HG03097 (cell line): Measurements from ENCODE around the gene ABCG2.
"Not testable (repeated sequence)": the region's sequence is repeated elsewhere in the genome, so short reads cannot be mapped to it uniquely, and the experiment has no call there.

Experiments
- ATAC-seq: cut with Tn5 transposase; IDR thresholded peaks from one replicate; pipeline ENCODE4 v1.9.1; 2021; ENCODE audit not compliant: unreplicated experiment, low FRiP score

ABCG2 gene

DNA sequence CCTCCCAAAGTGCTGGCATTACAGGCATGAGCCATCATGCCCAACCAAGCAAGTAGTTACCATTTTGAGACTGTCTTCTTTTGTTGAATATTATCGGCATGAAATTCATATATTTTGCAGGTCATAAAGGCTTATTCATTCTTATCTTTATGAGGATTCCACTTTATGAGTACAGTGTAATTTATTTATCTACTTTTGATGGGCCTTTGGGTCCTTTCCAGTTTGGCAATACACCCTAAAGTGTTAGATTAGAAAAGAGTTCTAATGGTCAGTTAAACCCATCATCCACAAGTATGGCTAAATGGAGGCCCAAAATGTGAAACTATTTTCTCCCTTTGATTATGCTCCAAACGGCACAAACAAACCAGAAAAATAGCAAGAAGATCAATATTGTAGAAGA, 10.9 kb upstream of the ABCG2 start:
- no peak for ATAC-seq

DNA sequence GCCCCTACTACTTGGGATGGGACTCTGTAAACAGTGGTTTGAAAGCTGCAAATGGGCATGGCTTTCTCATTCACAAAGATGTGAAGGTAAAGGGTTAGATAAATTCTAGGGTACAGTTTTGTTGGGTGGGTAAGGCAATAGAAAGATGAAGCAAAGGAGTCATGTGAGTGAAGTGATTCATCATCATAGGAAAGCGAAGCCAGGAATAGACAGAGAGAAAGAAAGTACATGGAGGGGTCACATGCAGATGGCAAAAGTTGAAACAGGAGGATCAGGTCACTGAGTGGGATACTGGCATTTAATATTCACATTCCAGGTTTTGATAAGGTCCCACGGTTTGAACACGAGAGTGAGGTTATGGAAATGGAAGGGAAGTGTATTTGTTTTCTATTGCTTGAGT, 8.2 kb upstream of the ABCG2 start:
- ATAC-seq = no peak

DNA sequence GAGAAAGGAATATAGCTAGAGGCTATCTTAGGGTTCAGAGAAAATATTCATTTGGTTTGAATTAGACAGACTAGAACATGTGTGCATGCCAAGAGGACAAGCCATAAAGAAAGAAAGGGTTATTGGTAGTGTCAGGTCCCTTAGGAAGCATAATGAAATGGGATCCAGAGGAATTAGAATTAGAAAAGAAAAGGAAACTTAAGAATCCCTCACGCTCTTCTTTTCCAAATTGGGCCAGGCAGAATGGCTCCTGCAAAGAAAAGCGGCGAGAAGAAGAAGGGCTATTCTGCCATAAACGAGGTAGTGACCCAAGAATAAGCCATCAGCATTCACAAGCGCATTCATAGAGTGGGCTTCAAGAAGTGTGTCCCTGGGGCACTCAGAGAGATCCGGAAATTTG, 4.9 kb upstream of the ABCG2 start:
- ATAC-seq = no peak

DNA sequence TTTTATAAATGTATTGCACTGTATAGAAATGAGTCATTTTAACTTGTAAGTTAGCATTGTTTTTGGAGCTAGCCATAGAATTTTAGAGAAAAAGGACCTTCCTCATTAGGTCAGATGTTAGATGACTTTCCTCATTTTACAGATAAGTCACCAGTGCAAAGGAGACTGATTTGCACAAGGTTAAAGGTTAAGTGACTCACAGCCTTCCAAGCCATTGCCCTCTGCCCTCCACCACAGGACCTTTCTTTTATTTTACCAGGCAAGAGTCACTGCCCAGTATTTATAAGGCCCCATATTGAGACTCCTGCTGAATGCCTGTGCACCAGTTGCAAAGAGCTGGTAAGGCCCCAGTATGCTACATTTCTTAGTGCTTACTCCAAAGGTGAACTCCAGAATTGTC, 4.2 kb upstream of the ABCG2 start:
- no peak for ATAC-seq

DNA sequence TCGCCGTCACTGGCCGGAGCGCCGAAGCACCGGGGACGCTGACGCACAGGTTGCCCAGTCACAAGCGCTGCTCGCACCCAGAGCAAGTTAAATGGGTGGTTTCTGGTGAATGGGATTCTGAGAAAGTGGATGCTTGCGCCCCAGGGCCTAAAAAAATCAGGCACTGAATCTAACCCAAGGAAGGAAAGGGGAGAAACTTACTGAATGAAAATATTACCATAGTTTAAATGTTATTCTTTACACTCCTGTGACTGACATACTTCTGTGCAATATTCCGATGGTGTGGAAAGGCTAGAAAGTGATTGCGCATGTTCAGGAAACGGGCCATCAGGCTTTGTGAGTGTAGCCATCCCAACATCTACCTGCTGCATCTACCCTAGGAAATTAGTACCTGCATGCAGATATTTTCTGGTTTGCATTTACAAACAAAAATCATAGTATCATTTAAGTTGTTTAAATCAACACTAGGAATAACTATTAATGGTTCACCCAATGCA, 838 bp upstream of the ABCG2 start:
- no peak for ATAC-seq

DNA sequence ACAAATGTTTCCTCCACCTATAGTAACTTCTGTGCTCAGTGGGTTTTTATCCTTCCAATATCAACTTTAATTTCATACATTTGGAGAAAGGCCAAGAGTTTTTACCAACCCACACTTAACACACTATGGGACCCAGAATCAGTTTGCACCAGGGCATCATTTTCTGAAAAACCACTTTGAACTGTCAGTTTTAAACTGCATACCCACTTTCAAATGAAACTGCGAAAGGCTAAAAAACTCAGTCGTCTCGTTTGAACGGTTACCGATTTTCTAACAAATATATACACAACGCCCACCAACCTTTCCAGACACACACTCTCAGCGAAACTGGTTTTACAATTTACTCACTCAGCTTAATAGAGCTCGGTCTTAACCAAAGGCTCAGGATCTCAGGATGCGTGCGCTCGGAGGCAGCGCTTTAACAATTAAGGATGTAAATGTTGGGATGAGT, 376 bp downstream of the ABCG2 start:
- no peak for ATAC-seq

DNA sequence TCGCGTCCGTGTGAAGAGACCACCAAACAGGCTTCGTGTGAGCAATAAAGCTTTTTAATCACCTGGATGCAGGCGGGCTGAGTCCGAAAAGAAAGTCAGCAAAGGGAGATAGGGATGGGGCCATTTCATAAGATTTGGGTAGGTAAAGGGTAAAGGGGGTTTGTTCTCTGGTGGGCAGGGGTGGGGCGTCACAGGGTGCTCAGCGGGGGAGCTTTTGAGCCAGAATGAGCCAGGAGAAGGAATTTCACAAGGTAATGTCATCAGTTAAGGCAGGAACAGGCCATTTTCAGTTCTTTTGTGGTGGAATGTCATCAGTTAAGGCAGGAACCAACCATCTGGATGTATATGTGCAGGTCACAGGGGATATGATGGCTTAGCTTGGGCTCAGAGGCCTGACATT, 6.1 kb downstream of the ABCG2 start:
- not testable (repeated sequence) for ATAC-seq

DNA sequence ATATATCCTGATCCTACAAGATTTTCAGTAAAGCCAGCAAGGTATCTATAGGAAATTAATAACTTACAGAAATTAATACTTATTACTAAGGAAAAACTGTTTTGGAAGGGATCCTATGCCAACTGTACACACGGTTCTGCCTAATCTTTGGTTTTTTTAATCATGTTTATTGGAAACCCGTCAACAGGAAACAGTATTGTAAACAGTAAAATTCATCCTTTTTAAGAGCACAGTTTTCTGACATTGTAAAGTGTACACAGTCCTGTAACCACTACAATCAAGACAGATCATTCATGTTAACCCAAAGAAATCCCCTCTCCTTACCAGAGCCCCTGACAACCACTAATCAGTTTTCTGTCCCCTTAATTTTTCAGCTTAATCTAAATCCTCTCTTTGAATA, 9.9 kb downstream of the ABCG2 start:
- no peak for ATAC-seq

DNA sequence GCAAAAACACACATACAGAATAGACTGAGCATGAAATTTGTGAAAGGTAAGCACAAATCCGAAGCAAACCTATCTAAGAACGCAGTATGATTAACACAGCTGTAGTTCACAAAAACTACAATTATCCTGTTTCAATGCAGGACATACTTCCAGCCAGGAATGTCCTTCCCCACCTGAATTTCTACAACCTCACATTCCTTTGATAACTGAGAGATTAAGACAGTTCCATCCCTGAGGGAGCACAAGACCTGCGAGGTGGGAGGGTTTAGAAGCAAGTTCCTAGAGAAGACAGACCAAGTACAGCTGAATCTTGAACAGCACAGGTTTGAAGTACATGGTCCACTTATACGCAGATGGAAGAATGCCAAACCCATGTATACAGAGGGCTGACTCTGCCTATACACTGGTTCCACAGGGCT, 10.6 kb downstream of the ABCG2 start:
- ATAC-seq = no peak

DNA sequence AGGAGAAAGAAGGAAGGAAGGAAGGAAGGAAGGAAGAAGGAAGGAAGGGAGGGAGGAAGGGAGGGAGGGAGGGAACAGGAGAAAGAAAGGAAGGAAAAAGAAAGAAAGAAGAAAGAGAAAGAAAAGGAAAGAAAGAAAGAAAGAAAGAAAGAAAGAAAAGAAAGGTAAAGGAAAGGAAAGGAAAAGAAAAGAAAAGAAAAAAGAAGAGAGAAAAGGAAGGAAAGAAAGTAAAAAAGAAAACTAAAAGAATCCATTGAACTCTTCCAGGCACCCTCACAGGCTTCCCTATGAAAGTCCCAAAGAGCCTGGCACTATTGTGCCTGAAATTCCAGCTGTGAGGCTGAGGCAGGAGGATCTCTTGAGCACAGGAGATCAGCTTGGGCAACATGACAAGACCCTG, 11.5 kb downstream of the ABCG2 start:
- no peak for ATAC-seq

DNA sequence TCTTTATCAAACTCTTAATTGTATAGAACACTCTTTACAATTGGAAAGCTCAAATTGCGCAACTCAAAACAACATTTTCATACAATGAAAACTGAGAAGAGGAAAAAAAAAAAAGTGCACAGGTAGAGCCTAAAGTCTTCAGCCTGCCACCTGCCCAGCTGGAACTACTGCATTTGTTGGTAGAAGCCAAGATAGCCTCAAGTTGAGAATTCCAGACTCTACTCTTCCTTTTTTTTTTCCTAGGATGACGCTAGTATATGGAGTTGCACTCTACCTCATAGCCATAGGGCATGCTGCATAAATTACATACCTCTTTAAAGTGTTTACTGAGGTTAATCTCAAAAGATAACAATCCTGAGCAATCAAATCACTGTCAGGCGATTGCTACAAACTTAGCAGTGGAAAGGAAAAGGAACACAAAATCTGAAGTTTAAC, 13.6 kb downstream of the ABCG2 start:
- ATAC-seq = no peak

DNA sequence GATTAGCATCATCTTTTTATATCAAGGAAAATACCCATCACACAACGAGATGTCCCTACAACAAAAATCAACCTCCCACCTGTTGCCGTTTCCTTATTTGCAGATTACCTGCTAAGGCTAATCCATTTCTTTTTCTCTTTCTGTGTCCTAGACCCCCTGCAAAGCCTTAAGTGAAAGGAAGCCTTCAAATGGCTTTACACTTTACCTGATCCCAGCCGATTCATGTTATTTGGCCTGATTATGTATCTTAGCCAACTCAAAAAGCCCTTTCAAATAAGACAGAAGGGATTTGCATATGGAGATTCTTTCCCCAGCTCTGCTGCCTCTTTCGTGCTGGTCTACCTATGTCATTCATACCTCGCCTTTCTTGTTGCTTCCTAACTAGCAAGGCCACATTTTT, 14.4 kb downstream of the ABCG2 start:
- ATAC-seq = no peak

DNA sequence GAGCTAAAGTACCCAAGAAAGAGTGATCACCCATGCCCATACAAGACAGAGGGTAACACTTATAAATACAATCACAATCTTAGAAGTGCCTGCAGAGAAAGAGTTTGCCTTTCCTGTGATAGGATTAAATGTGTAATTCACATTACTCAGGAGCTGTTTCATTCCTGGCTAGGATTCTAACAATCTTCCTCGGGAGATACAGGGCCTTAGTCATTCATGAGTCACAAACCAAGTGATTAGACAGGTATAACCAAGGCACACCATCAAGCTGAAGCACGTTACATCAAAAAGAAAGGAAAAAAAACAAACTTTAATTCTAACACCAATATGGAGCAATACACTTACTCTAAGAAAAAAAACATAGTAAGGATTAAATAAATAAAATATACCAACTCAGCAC, 14.9 kb downstream of the ABCG2 start:
- ATAC-seq = no peak

DNA sequence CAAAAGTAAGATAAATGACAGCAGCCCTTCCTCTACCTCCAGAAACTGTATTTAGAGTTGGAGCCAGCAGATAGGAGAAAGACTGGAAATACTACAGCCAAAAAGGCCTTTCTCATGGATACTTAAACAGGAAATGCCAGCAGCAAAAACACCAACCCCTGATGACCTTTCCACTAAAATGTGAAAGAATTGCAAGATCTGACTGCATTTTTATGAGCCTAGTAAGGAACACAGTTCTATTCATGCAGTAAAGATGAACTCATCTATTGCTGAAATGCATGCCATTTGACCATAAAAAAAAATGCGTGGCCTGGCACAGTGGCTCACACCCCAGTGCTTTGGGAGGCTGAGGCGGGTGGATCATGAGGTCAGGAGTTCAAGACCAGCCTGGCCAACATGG, 19.9 kb downstream of the ABCG2 start:
- ATAC-seq = no peak

DNA sequence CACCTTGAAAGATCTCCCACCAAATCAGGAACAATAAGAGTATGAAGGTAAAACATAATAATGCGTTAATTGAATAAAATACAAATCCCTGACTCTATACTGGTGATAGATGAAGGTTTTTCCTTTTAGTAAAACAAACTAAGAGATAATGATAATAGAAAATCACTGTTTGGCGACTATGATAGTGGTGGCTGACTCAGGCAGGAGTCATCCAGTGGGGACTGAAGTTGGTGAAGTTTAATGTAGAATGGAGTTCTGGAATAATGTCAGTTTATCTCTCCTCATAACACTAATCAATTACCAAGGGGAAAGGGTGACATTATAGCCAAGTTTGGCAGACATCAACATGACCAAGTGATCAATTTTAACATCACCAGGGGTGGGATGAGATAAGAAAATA, 21.3 kb downstream of the ABCG2 start:
- ATAC-seq = no peak

DNA sequence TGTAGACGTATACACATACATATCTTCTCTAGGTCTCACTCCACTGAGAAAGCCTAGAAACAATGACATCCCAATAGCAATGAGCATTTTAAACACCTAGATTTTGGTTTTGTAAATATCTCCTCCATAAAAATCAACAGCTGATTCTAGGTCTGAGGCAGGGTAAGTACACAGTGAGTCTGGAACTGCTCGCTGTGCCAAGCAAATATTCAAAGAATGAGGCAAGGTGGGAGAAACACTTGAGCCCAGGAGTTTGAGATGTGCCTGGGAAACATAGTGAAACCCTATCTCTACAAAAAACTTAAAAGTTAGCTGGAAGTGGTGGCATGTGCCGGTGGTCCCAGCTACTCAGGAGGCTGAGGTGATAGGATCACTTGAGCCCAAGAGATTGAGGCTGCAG, 22.2 kb downstream of the ABCG2 start:
- no peak for ATAC-seq

DNA sequence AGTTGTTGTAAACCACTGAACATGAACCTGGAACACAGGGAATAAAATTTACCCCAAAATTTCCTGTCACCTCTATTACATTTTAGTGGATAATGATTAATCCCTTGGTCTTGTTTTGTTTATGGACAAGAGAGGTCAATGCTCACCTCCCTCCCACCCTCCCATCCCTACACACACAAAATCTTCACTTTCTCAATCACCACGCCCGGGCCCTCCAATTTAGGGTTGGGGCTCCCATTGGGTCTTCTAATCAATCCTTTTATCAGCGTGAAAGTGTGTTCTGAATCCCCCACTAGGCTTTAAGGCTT, 23.1 kb downstream of the ABCG2 start:
- ATAC-seq = no peak

DNA sequence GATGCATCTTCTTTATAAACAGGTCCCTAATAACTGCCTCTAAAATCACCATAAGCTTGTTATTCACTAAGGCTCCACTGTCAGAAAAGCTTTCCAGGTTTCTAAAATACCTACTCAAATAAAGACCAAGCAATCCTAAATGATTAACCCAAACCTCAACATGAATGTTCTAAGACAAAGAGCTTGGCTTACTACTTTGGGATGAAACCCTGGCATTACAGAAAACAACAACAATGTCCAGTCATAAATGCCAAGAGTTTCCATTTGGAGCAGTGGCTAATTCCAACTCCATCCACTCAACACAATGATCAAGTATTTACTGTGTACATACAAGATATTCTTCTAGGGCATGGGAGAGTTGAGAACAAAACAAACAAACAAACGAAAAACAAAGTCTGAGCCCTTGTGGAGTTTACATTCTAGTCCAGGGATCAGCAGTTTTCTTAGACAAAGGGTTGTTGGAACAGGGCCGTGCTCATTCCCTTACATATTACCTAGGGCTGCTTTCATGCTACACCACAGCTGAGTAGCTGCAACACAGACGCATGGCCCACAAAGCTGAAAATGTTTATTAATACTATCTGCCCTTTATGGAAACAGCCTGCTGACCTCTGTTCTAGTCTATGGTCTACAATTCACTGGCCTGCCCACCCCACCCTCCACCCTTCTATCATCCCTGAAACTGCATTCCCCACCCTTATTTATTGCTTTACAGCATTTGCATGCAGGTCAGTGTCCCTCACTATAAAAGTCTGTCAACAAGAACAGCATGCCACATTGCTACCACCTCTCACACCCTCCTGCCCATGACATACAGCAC, 23.7 kb downstream of the ABCG2 start:
- no peak for ATAC-seq

DNA sequence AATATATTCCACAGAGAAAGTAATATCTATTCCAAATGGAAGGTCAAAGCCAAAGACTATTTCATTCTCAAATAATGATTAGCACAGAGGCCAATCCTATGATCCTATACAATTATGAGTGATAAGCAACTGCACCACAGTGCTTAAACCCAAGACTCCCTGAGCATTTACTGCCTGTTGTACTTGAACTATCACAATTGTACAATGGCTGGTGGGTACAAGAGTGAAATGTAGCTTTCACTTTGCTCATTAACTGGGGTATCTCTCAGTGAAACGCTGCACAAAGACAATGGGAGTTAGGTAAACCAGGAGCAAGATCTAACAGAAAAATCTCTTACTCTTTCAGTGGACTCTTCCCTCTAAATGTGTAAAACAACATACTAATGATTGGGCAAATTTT, 24.3 kb downstream of the ABCG2 start:
- ATAC-seq = no peak

DNA sequence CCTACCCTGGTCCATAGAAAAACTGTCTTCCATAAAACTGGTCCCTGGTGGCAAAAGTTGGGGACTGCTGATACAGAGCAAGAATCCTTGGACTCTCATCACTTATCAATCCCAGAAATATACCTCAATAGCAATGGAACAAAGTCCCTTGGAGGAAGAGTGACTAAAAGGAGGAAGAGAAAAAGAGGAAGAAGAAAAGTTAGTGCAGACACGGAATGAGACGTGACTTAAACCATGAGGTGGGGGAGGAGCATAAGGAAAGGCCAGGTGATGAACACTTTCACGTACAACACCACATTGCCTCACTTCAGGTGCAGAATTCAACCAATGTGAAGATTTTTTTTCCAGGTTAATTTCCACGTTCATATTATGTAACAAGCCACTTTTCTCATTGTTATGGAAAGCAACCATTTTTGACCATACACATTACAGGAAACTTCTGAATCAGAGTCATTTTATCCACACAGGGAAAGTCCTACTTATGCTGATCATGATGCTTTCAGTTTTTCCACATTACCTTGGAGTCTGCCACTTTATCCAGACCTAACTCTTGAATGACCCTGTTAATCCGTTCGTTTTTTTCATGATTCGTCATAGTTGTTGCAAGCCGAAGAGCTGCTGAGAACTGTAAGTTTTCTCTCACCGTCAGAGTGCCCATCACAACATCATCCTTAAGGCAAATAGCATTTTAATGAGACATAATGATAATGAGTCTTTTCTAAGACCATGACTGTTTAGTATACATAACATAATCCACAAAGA, 27.7 kb downstream of the ABCG2 start:
- no peak for ATAC-seq

DNA sequence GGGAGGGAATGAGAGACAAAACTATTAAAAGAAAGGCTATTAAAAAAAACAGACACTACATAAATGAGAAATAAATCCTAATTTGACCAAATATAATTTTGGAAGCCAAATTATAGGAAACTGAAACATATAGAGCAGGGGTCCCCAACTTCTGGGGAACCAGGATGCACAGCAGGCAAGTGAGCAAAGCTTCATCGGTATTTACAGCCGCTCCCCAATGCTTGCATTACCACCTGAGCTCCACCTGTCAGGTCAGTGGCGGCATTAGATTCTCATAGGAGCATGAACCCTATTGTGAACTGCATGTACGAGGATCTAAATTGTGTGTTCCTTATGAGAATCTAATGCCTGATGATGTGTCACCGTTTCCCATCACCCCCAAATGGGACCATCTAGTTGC, 28.4 kb downstream of the ABCG2 start:
- ATAC-seq = no peak

DNA sequence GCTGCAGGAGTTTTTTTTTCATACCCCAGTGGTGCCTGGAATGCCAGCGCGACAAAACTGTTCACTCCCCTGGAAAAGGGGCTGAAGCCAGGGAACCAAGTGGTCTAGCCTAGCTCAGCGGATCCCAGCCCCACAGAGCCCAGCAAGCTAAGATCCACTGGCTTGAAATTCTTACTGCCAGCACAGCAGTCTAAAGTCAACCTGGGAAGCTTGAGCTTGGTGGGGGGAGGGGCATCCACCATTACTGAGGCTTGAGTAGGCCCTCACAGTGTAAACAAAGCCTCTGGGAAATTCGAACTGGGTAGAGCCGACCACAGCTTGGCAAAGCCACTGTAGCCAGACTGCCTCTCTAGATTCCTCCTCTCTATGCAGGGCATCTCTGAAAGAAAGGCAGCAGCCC, 36.2 kb downstream of the ABCG2 start:
- not testable (repeated sequence) for ATAC-seq
